HG02938 (cell line): Measurements from ENCODE around the gene ABCC3.
A peak's percentile ranks its signal among the peaks of the same experiment; 100 is the strongest.
"Not testable (repeated sequence)": the region's sequence is repeated elsewhere in the genome, so short reads cannot be mapped to it uniquely, and the experiment has no call there.

Experiments used
- ATAC-seq: cut with Tn5 transposase; IDR thresholded peaks from one replicate; pipeline ENCODE4 v1.9.1; 2021; ENCODE audit warnings: mild to moderate bottlenecking, moderate library complexity; ENCODE audit not compliant: unreplicated experiment

Gene ABCC3

GRCh38 chr17:50696365-50696879 lies 61.7 kb downstream of the ABCC3 start:
- no peak for ATAC-seq

GRCh38 chr17:50697062-50697461 lies 62.4 kb downstream of the ABCC3 start:
- no peak for ATAC-seq

GRCh38 chr17:50697663-50698272 lies 63.1 kb downstream of the ABCC3 start:
- no peak for ATAC-seq

GRCh38 chr17:50699410-50699809 lies 64.7 kb downstream of the ABCC3 start:
- ATAC-seq = no peak

GRCh38 chr17:50703162-50703561 lies 68.5 kb downstream of the ABCC3 start:
- no peak for ATAC-seq

- ATAC-seq = peak; percentile 76
Observed at GRCh38 chr17:50707289-50708049, 72.8 kb downstream of the ABCC3 start, which contains the start of gene ANKRD40. ANKRD40 (minus strand) TSS chr17:50707914; CDS start chr17:50707654, 260 bp downstream.

GRCh38 chr17:50708050-50709000 lies 73.6 kb downstream of the ABCC3 start:
- no peak for ATAC-seq

- not testable (repeated sequence) for ATAC-seq
Observed at GRCh38 chr17:50709053-50709452, 74.4 kb downstream of the ABCC3 start.

GRCh38 chr17:50710025-50710424 lies 75.3 kb downstream of the ABCC3 start:
- ATAC-seq = no peak

- no peak for ATAC-seq
Observed at GRCh38 chr17:50710650-50711049, 76.0 kb downstream of the ABCC3 start.

- ATAC-seq = no peak
Observed at GRCh38 chr17:50712641-50713040, 78.0 kb downstream of the ABCC3 start.

GRCh38 chr17:50715471-50715870 lies 80.8 kb downstream of the ABCC3 start:
- no peak for ATAC-seq

- ATAC-seq = peak; percentile 84
Observed at GRCh38 chr17:50719144-50719923, 84.7 kb downstream of the ABCC3 start, which contains the start of gene LUC7L3. LUC7L3 (plus strand) TSS chr17:50719603; CDS start chr17:50719733, 130 bp downstream.

GRCh38 chr17:50719924-50720794 lies 85.5 kb downstream of the ABCC3 start:
- no peak for ATAC-seq

- ATAC-seq = no peak
Observed at GRCh38 chr17:50721194-50722010, 86.7 kb downstream of the ABCC3 start.

- ATAC-seq = no peak
Observed at GRCh38 chr17:50722746-50723145, 88.1 kb downstream of the ABCC3 start.

- not testable (repeated sequence) for ATAC-seq
Observed at GRCh38 chr17:50724622-50725021, 89.9 kb downstream of the ABCC3 start.
